Activated naive CD4-positive, alpha-beta T cell treated with anti-CD3 and anti-CD28 coated beads, Interleukin-2, amount 10 ng/mL, durations not matched to agents 5 hours and 36 hours (primary cell): ENCODE results near the gene PRMT5. TPM values are rescaled to one million over a fixed set of nuclear protein-coding genes. Genes with fewer than 3 reads are reported as not detected.

Source experiments
- total RNA-seq, 2 experiments: library from RNA; stranded (reverse); gene quantifications; one replicate each; pipeline ENCODE4 v1.2.3, GENCODE V29; 2021

The PRMT5 gene
- 10 to 100 TPM; 42.9 to 59.5 TPM for total RNA-seq

DNA sequence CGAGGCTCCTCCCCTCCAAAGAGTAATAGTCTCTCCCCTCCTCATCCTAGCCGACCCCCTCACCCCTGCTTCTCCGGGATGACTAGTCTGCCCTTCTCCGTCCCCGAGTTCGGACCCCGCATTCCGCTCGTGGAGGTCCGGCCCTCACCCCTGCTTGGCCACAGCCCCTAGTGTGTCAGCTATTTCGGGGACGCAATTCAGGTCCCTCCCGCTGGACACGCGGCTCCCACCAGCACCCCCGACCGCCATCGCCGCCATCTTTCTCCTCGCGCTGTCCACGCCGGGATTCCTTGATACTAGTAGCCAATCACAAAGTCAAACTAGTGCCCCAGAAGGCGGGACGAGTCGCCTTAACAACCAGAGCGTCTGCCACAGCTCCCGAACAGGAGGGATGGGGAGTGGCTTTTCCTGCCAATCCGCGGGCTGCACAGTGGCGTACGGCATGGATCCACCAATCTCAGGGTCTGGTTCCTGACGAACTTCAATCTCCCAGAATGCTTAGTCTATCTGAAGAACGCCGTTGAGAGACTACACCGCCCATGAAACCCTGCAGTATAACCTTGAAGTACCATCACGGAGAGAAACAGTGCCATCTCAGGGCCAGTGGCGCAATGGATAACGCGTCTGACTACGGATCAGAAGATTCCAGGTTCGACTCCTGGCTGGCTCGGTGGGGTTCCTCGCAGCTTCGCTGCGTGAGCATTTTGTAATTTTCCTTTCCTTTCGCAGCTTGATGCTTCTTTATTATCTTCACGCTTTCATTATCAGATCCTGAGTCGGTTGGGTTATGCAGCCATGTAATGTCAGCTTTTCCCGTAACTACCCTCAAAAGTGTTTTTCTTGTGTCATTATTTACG is at the start of gene PRMT5:
PRMT5 (minus strand) TSS at position 273 of the 857 bp plus-strand sequence; CDS start at position 258, 15 bp downstream.

GRCh38 chr14:22918804-22919600 is 10.2 kb downstream of the PRMT5 start, which contains the start of gene RBM23:
RBM23 (minus strand) TSS chr14:22919149.

DNA sequence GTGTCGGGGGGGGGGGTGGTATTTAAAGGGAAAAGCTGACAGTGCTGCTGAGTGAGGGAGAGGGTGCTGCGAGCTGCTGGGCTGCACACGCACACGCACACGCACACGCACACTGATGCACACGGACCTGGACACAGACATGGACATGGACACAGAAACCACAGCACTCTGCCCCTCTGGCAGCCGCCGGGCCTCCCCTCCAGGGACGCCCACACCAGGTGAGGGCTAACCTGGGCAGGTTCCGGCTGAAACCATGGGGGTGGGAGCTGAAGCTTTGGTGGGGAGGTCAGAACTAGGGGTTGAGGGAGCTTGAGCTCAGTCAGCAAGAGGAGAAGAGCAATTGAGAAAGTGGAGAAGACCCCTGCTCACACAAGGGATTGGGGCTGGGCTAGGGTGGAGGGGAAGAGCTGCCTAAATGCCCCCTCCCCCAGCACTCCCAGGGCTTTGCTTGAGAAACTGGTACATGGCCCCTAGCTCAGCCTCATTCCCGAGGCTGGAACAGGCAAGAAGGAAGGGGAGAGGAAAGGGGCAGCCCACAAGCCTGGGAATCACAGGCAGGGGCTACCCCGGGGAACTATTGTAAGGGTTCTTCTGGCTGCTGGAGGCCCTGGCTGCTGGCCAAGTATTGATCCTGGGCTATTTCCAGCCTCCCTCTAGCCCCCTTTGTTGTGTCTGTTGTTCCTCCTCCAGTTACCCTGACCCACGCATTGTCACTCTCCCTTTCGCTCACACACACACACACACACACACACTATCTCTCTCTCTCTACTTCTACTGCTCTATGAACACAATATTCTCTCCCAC is 45.8 kb downstream of the PRMT5 start, which contains the start of gene REM2:
REM2 (plus strand) TSS at position 50 of the 804 bp plus-strand sequence; CDS start at position 116, 66 bp downstream.

GRCh38 chr14:22871224-22872032 is 57.7 kb downstream of the PRMT5 start, which contains the start of gene LRP10:
LRP10 (plus strand) TSS chr14:22871740; CDS start chr14:22872304, 564 bp downstream.

Other genes with a start within 250 kb of the PRMT5 start
- 100 to 1,000 TPM; 140 to 144 TPM for gene OXA1L, start 162.7 kb downstream of the PRMT5 start, total RNA-seq
- gene SLC7A7, start 113.9 kb downstream of the PRMT5 start, total RNA-seq, result under 1 TPM; 0.43 to 0.70 TPM
- gene MRPL52, start 99.5 kb downstream of the PRMT5 start, total RNA-seq, result 100 to 1,000 TPM in 1 of 2 experiments, 10 to 100 TPM in 1; 92.2 to 100 TPM
- 1 to 10 TPM in 1 of 2 experiments, under 1 TPM in 1; 0.99 to 2.0 TPM for gene MMP14, start 92.8 kb downstream of the PRMT5 start, total RNA-seq
- gene LRP10, start 57.6 kb downstream of the PRMT5 start, total RNA-seq, result 10 to 100 TPM; 69.7 to 72.4 TPM
- gene REM2, start 46.2 kb downstream of the PRMT5 start, total RNA-seq, result 1 to 10 TPM; 1.1 to 1.2 TPM
- gene RBM23, start 10.2 kb downstream of the PRMT5 start, total RNA-seq, result 10 to 100 TPM; 76.4 to 76.6 TPM
- 10 to 100 TPM; 62.7 to 67.4 TPM for gene HAUS4, start 27.7 kb upstream of the PRMT5 start, total RNA-seq
- gene AJUBA, start 53.2 kb upstream of the PRMT5 start, total RNA-seq, result 1 to 10 TPM in 1 of 2 experiments, under 1 TPM in 1; 0.96 to 1.4 TPM
- gene C14orf93, start 80.8 kb upstream of the PRMT5 start, total RNA-seq, result 10 to 100 TPM in 1 of 2 experiments, 1 to 10 TPM in 1; 9.3 to 10.8 TPM
- gene PSMB5, start 105.5 kb upstream of the PRMT5 start, total RNA-seq, result 10 to 100 TPM; 45.6 to 46.8 TPM
- not detected for gene PSMB11, start 112.8 kb upstream of the PRMT5 start, total RNA-seq
- gene CDH24, start 128.1 kb upstream of the PRMT5 start, total RNA-seq, result 1 to 10 TPM; 2.3 to 2.5 TPM
- 100 to 1,000 TPM; 189 to 193 TPM for gene ACIN1, start 165.8 kb upstream of the PRMT5 start, total RNA-seq
- 10 to 100 TPM; 45.2 to 50.7 TPM for gene C14orf119, start 166.1 kb upstream of the PRMT5 start, total RNA-seq
- not detected for gene CIROP, start 175.6 kb upstream of the PRMT5 start, total RNA-seq
- gene CEBPE, start 189.9 kb upstream of the PRMT5 start, total RNA-seq, result 1 to 10 TPM in 1 of 2 experiments, under 1 TPM in 1; 0.96 to 1.0 TPM